HepG2 (cell line): Measurements from ENCODE around the gene IGFBP5. TPM values are rescaled to one million over a fixed set of nuclear protein-coding genes. Genes with fewer than 3 reads are reported as not detected.

Experiments
- DRAP1 ChIP-seq: IDR thresholded peaks from 2 replicates; pipeline ENCODE4 v1.6.1; 2016; ENCODE audit warnings: missing genetic modification reagents, missing compliant biosample characterization
- ESRRA ChIP-seq: sonication (generic); formaldehyde crosslinking; IDR thresholded peaks from 2 replicates; pipeline ENCODE4 v1.5.1; 2020; ENCODE audit warnings: mild to moderate bottlenecking, low read depth, missing genetic modification reagents
- FOSL2 ChIP-seq: sonication (generic); formaldehyde crosslinking; IDR thresholded peaks from 2 replicates; pipeline ENCODE4 v1.4.0; 2020; ENCODE audit warnings: missing genetic modification reagents
- GFI1 ChIP-seq: sonication (generic); formaldehyde crosslinking; IDR thresholded peaks from 2 replicates; pipeline ENCODE4 v1.5.0; 2020; ENCODE audit warnings: missing genetic modification reagents, mild to moderate bottlenecking, borderline replicate concordance
- HDAC1 ChIP-seq: sonication (generic); formaldehyde crosslinking; IDR thresholded peaks from 2 replicates; pipeline ENCODE4 v1.5.1; 2020; ENCODE audit warnings: mild to moderate bottlenecking, missing genetic modification reagents
- HDAC2 ChIP-seq: sonication (generic); formaldehyde crosslinking; IDR thresholded peaks from 2 replicates; pipeline ENCODE4 v1.4.0; 2020; ENCODE audit warnings: missing genetic modification reagents
- HNF4G ChIP-seq, 2 experiments: sonication (generic) in 1 of 2; formaldehyde crosslinking in 1 of 2; IDR thresholded peaks; 2 replicates each; pipeline versions ENCODE4 v1.4.0 to v1.6.1; 2011 to 2020; ENCODE audit warnings: borderline replicate concordance in 2 of 2, low read depth in 2 of 2, mild to moderate bottlenecking in 2 of 2, low read length in 1 of 2, missing genetic modification reagents in 1 of 2, moderate library complexity in 1 of 2
- MEF2D ChIP-seq: sonication (generic); formaldehyde crosslinking; IDR thresholded peaks from 2 replicates; pipeline ENCODE4 v1.5.1; 2020; ENCODE audit warnings: mild to moderate bottlenecking, missing genetic modification reagents
- PITX1 ChIP-seq: sonication (generic); formaldehyde crosslinking; IDR thresholded peaks from 2 replicates; pipeline ENCODE4 v1.5.1; 2020; ENCODE audit warnings: mild to moderate bottlenecking, missing genetic modification reagents
- SALL1 ChIP-seq: sonication (generic); formaldehyde crosslinking; IDR thresholded peaks from 2 replicates; pipeline ENCODE4 v1.8.0; 2022; ENCODE audit warnings: mild to moderate bottlenecking, missing genetic modification reagents
- SETDB1 ChIP-seq: sonication (generic); formaldehyde crosslinking; IDR thresholded peaks from 2 replicates; pipeline ENCODE4 v1.5.1; 2020; ENCODE audit warnings: missing genetic modification reagents, mild to moderate bottlenecking, borderline replicate concordance
- SRF ChIP-seq: IDR thresholded peaks from 2 replicates; pipeline ENCODE4 v1.6.1; 2011; ENCODE audit warnings: mild to moderate bottlenecking, low read depth, low read length, moderate library complexity
- TEAD2 ChIP-seq: sonication (generic); formaldehyde crosslinking; IDR thresholded peaks from 2 replicates; pipeline ENCODE4 v1.9.0; 2021; ENCODE audit warnings: missing genetic modification reagents
- ZBTB20 ChIP-seq: sonication (generic); formaldehyde crosslinking; IDR thresholded peaks from 2 replicates; pipeline ENCODE4 v1.8.1; 2023; ENCODE audit warnings: missing genetic modification reagents, low read depth, mild to moderate bottlenecking, borderline replicate concordance
- ZFX ChIP-seq: sonication (generic); formaldehyde crosslinking; IDR thresholded peaks from 2 replicates; pipeline ENCODE4 v1.4.0; 2020; ENCODE audit warnings: mild to moderate bottlenecking, low read depth, missing genetic modification reagents, moderate library complexity
- ZNF468 ChIP-seq: sonication (generic); formaldehyde crosslinking; IDR thresholded peaks from 2 replicates; pipeline ENCODE4 v1.8.0; 2022; ENCODE audit warnings: mild to moderate bottlenecking, moderate library complexity, missing genetic modification reagents
- ZNF768 ChIP-seq: sonication (generic); formaldehyde crosslinking; IDR thresholded peaks from 2 replicates; pipeline ENCODE4 v1.4.0; 2020; ENCODE audit warnings: missing genetic modification reagents
- ZNF816 ChIP-seq: sonication (generic); formaldehyde crosslinking; IDR thresholded peaks from 2 replicates; pipeline ENCODE4 v1.8.0; 2022; ENCODE audit warnings: missing genetic modification reagents, mild to moderate bottlenecking, borderline replicate concordance
- polyA plus RNA-seq, 8 experiments: library from polyadenylated mRNA; depleted of rRNA in 3 of 8; stranded (reverse) in 7 of 8; unstranded in 1 of 8; fragments of >200 nt; fragmentation: Illumina TruSeq in 4 of 8; extraction: Trizol in 4 of 8; gene quantifications; 2 replicates each; pipeline versions ENCODE4 v1.2.1 to v1.2.3, GENCODE V29; 2011 to 2016; ENCODE audit warnings: low read depth in 4 of 8, missing spikeins in 1 of 8, mixed read lengths in 1 of 8; ENCODE audit not compliant: insufficient read depth in 1 of 8
- total RNA-seq, 5 experiments: library from RNA; depleted of rRNA; stranded (reverse); fragments of >200 nt; fragmentation: Illumina TruSeq; extraction: Trizol; gene quantifications; 2 replicates each; pipeline ENCODE4 v1.2.3, GENCODE V29; 2016; ENCODE audit warnings: low read depth in 1 of 5
- TF ChIP-seq, protein P1 (sequence below): sonication (generic); formaldehyde crosslinking; IDR thresholded peaks from 2 replicates; pipeline ENCODE4 v1.4.0; 2020; ENCODE audit warnings: mild to moderate bottlenecking, missing genetic modification reagents, borderline replicate concordance
- TF ChIP-seq, protein P2 (sequence below): sonication (generic); formaldehyde crosslinking; IDR thresholded peaks from 2 replicates; pipeline ENCODE4 v1.4.0; 2020; ENCODE audit warnings: missing genetic modification reagents

The IGFBP5 gene
- total and polyA plus RNA-seq, 2 of the 13 experiments (the other 11 are each of a cell fraction or from before 2014, with no cell fraction given), result 0.15 TPM; not detected in 1

DNA sequence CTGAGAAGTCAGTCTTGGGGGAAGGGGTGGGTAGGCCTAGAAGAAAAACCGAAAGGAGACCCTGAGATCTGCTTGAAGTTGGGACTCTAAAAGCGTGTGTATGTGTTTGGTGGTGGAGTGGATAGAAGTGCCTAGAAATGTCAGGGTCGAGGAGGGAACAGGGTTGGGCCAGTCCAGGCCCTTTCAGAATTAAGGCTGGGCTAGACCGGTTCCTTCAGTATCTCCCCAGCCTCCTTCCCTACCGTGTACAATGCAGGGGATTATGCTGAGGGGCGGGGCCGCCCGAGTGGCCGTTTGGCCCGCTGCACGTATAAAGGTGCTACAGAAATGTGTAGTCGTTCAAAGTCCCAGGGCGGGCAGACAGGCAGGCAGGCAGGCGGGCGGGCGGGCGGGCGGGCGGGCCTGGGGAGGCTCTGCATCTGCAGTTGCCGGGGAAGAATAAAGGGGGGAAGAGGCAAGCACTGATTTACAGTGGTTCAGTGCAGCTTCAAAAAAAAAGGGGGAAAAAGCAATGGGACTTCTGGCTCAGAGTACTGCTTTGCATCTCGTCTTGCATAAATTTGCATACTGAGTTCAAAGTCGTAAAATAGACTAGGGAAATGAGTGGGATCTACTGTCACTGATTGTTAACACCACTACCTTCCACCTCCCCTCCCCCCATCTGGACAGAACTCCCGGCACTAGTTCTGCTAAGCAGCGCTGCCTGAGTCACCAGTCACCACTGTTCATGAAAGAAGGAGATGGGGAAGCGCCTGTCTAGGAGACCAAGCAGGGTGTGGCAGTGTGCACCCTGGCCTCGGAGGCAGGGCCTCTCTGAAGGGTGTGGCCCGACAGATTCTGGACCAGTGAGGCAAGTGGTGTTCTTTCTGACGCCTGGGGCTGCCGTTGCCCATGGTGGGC is 58.5 kb downstream of the IGFBP5 start (continued):
- 0 out of 2 replicates have a peak, but pooled peaks have one; percentile 4 for TF ChIP-seq ESRRA (CRISPR knock-in tag)
- TF ChIP-seq, protein P1, sequence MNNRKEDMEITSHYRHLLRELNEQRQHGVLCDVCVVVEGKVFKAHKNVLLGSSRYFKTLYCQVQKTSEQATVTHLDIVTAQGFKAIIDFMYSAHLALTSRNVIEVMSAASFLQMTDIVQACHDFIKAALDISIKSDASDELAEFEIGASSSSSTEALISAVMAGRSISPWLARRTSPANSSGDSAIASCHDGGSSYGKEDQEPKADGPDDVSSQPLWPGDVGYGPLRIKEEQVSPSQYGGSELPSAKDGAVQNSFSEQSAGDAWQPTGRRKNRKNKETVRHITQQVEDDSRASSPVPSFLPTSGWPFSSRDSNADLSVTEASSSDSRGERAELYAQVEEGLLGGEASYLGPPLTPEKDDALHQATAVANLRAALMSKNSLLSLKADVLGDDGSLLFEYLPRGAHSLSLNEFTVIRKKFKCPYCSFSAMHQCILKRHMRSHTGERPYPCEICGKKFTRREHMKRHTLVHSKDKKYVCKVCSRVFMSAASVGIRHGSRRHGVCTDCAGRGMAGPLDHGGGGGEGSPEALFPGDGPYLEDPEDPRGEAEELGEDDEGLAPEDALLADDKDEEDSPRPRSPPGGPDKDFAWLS (CRISPR knock-in tag), result no peak
- TF ChIP-seq FOSL2 (CRISPR knock-in tag), result peak; percentile 59
- 0 out of 2 replicates have a peak, but pooled peaks have one; percentile 13 for TF ChIP-seq MEF2D (CRISPR knock-in tag)
- peak; percentile 32; the same call in 1 of the 2 replicates for TF ChIP-seq HNF4G (IDR thresholded peaks at IDR 0.05; ENCODE audit: borderline replicate concordance, low read depth, low read length)
- no peak for TF ChIP-seq HNF4G (CRISPR knock-in tag; IDR thresholded peaks at IDR 0.05; ENCODE audit: borderline replicate concordance, low read depth)
- TF ChIP-seq PITX1 (CRISPR knock-in tag), result peak; percentile 82
- 0 out of 2 replicates have a peak, but pooled peaks have one; percentile 2 for TF ChIP-seq ZFX (CRISPR knock-in tag)
- TF ChIP-seq HDAC2 (CRISPR knock-in tag), result 0 out of 2 replicates have a peak, but pooled peaks have one; percentile 44
- no peak for TF ChIP-seq ZNF816 (CRISPR knock-in tag)
- no peak for TF ChIP-seq ZNF468
- no peak; the same call in 1 of the 2 replicates for TF ChIP-seq HDAC1
- TF ChIP-seq, protein P2, sequence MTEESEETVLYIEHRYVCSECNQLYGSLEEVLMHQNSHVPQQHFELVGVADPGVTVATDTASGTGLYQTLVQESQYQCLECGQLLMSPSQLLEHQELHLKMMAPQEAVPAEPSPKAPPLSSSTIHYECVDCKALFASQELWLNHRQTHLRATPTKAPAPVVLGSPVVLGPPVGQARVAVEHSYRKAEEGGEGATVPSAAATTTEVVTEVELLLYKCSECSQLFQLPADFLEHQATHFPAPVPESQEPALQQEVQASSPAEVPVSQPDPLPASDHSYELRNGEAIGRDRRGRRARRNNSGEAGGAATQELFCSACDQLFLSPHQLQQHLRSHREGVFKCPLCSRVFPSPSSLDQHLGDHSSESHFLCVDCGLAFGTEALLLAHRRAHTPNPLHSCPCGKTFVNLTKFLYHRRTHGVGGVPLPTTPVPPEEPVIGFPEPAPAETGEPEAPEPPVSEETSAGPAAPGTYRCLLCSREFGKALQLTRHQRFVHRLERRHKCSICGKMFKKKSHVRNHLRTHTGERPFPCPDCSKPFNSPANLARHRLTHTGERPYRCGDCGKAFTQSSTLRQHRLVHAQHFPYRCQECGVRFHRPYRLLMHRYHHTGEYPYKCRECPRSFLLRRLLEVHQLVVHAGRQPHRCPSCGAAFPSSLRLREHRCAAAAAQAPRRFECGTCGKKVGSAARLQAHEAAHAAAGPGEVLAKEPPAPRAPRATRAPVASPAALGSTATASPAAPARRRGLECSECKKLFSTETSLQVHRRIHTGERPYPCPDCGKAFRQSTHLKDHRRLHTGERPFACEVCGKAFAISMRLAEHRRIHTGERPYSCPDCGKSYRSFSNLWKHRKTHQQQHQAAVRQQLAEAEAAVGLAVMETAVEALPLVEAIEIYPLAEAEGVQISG (CRISPR knock-in tag), result 0 out of 2 replicates have a peak, but pooled peaks have one; percentile 40
- peak; percentile 40; the same call in 1 of the 2 replicates for TF ChIP-seq SALL1 (CRISPR knock-in tag)
- TF ChIP-seq DRAP1 (CRISPR knock-in tag), result no peak
- 0 out of 2 replicates have a peak, but pooled peaks have one; percentile 52 for TF ChIP-seq SETDB1 (CRISPR knock-in tag)
- no peak for TF ChIP-seq SRF
- TF ChIP-seq GFI1 (CRISPR knock-in tag), result peak; percentile 87
- 0 out of 2 replicates have a peak, but pooled peaks have one; percentile 4 for TF ChIP-seq ZBTB20
- no peak for TF ChIP-seq ZNF768 (CRISPR knock-in tag)
- no peak for TF ChIP-seq TEAD2 (CRISPR knock-in tag)
